ENCODE data around the gene TMEM106C. TPM values are rescaled to one million over a fixed set of nuclear protein-coding genes. Genes with fewer than 3 reads are reported as not detected.

TMEM106C gene
- total and polyA plus RNA-seq, 9 donors = 31.1 to 110 (median 55.0) TPM

DNA sequence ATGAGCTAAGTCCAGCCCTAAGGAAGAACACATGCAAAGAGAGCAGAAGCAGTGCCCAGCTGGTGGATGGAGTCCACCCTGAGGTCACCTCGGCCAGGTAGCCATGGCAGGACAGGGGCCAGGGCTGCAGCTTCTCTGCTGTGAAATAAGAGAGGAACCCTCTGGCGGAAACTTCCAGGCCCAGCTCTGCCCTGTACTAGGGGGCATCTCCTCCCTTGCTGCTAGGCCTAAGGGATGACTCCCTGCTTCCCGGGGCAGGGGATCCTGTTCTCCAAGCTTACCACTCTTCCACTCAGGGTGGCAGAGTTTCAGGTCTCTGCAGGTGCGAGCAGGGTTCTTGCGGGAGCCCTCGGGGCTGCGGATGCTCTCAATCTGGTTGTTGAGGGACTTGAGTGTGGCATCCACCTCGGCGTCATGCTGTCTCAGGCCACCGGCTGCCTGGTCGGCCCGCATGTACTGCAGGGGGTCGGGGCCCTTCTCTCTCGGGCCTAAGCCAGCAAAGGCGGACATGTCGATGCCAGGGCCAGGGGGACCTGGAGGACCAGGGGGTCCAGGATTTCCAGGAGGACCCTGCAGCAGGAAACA lies 11.7 kb downstream of the TMEM106C start:
- Histone ChIP-seq H3K4me3 (no peak overlapping the region), H3K9me3 (no peaks in the 10 kb centered on the region), H3K36me3 (no peaks in the 10 kb centered on the region), H3K4me1 (ENCODE audit: insufficient read depth) (no peaks in the 10 kb centered on the region), H3K27ac (no peak overlapping the region), H3K27me3 (no peaks in the 10 kb centered on the region)
- intact Hi-C loops (cut with DNase I) = no loop called here
- DNase-seq = no peak
- TF ChIP-seq EP300 (IDR thresholded peaks at IDR 0.05) (no peak), CTCF (IDR thresholded peaks at IDR 0.05) (no peak), POLR2A (IDR thresholded peaks at IDR 0.05) (no peak)
- 96 to 98% (median 96%) methylated on average over 16 of the region's 16 CpGs for WGBS, 3 donors

GRCh38 chr12:47975816-47976215 lies 12.4 kb downstream of the TMEM106C start:
- H3K27ac ChIP-seq = no peak overlapping the region
- no peak overlapping the region for H3K4me3 ChIP-seq
- no peaks in the 10 kb centered on the region for H3K27me3 ChIP-seq
- H3K36me3 ChIP-seq = no peaks in the 10 kb centered on the region
- no peak for DNase-seq
- 93 to 96% (median 96%) methylated on average over 11 of the region's 11 CpGs for WGBS, 3 donors
- H3K9me3 ChIP-seq = no peaks in the 10 kb centered on the region
- TF ChIP-seq CTCF (IDR thresholded peaks at IDR 0.05) = no peak
- TF ChIP-seq POLR2A (IDR thresholded peaks at IDR 0.05) = no peak
- no peak for TF ChIP-seq EP300 (IDR thresholded peaks at IDR 0.05)
- H3K4me1 ChIP-seq (ENCODE audit: insufficient read depth) = no peaks in the 10 kb centered on the region
- intact Hi-C loops (cut with DNase I) = no loop called here

- no peak for DNase-seq
- H3K9me3 ChIP-seq = no peaks in the 10 kb centered on the region
- no peak overlapping the region for H3K4me3 ChIP-seq
- intact Hi-C loops (cut with DNase I) = no loop called here
- H3K27ac ChIP-seq = no peak overlapping the region
- H3K36me3 ChIP-seq = no peaks in the 10 kb centered on the region
- no peaks in the 10 kb centered on the region for H3K27me3 ChIP-seq
- WGBS, 3 donors = 80 to 84% (median 83%) methylated on average over 12 of the region's 12 CpGs
- TF ChIP-seq CTCF (IDR thresholded peaks at IDR 0.05) (no peak), EP300 (IDR thresholded peaks at IDR 0.05) (no peak), POLR2A (IDR thresholded peaks at IDR 0.05) (no peak)
- no peaks in the 10 kb centered on the region for H3K4me1 ChIP-seq (ENCODE audit: insufficient read depth)
Observed at GRCh38 chr12:47977046-47977771, 13.8 kb downstream of the TMEM106C start.

DNA sequence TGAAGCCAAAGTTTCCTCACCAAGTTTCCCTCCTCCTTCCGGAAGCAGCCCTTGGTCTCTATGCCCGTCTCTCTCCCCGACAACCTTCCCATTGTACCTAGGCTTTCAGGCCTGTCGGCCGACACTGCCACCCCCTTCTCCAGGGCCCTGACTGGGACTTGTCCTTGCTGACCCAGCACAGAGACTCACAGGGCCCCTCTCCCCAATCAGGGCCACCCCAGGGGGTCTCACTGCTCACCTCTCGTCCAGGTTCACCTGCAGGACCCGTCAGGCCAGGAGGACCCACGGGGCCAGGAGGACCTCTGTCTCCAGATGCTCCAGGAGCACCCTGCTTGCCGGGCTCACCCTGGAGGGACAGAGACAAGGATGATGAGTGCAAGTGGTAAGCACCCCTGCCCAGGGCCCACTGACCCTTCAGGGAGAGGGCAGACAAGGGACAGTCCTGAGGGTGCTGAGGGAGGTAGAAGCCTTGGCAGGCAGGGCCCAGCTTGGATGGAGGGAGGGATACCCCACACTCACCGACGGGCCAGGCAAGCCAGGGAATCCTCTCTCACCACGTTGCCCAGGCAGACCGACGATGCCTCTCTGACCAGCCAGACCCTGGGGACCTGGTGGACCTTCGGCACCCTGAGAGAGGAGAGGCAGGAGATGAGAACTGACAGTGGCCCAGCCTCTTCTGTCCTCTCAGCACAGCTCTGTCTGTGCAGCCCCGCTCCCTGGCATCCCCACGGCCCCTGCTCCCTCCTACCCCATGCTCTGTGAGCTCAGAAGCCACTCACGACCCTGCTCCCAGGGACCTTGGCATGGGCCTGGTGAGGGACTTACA lies 14.6 kb downstream of the TMEM106C start:
- WGBS, 3 donors = 88 to 90% (median 88%) methylated on average over 18 of the region's 18 CpGs
- intact Hi-C loops (cut with DNase I) = no loop called here
- no peak overlapping the region for H3K4me3 ChIP-seq
- H3K4me1 ChIP-seq (ENCODE audit: insufficient read depth) = no peaks in the 10 kb centered on the region
- H3K36me3 ChIP-seq = no peaks in the 10 kb centered on the region
- DNase-seq = no peak
- TF ChIP-seq CTCF (IDR thresholded peaks at IDR 0.05) (no peak), POLR2A (IDR thresholded peaks at IDR 0.05) (no peak), EP300 (IDR thresholded peaks at IDR 0.05) (no peak)
- no peak overlapping the region for H3K27ac ChIP-seq
- H3K27me3 ChIP-seq = no peaks in the 10 kb centered on the region
- no peaks in the 10 kb centered on the region for H3K9me3 ChIP-seq

Data from ovary (tissue), 9 donors.